HG02938 (cell line): ENCODE measurements around the gene CS.
"Not testable (repeated sequence)": the region's sequence is repeated elsewhere in the genome, so short reads cannot be mapped to it uniquely, and the experiment has no call there.

Source experiments
- ATAC-seq: cut with Tn5 transposase; IDR thresholded peaks from one replicate; pipeline ENCODE4 v1.9.1; 2021; ENCODE audit warnings: mild to moderate bottlenecking, moderate library complexity; ENCODE audit not compliant: unreplicated experiment

The CS gene

DNA sequence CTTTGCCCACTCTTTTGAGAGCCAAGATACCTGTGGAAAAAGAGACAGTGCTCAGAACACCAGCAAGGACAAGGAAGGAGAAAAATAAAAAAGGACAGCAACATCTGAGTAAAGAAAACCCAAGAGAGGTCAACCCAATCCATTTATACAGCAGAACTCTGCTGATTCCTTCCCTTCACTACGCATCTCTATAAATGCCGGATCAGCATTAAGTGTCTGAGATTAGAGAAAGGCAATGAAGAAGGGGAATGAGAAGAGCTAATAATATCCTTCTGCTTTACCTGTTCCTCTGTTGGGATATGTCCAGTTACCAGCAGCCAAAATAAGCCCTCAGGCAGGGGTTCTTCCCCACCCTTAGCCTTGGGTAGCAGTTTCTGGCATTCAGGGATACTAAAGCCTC lies 17.6 kb downstream of the CS start:
- ATAC-seq = no peak

DNA sequence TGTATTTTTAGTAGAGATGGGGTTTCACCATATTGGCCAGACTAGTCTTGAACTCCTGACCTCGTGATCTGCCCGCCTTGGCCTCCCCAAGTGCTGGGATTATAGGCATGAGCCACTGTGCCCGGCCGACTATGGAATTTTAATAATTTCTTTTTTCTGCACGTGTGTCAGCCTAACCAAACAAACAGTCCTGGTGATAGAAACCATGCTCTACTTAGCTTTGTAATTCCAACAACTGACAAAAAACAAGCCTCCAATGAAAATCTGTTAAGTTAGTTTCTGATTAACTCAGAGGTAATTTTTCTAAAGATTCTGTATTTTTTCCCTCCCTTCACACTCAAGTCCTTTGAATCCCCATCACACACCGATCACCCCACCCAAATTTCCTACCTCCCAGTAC lies 18.1 kb downstream of the CS start:
- ATAC-seq = no peak

DNA sequence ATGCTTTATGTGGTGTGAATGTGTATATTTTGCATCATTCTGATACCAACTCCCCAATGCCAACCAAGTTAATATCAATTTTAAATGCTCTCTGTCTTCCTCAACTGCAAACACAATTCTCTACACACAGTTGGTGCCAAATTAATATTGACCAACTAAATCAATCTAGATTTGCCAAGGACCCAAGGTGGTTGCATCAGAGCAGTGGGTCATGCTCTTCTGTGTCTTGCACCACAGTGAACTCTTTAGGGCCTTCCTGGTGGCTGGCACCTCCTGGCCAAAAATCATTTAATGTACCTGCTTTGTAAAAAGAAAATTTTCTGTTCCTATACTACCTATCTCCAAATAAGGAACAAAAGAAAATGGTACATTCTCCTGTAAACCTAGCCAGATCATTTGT lies 19.3 kb downstream of the CS start:
- ATAC-seq = no peak

DNA sequence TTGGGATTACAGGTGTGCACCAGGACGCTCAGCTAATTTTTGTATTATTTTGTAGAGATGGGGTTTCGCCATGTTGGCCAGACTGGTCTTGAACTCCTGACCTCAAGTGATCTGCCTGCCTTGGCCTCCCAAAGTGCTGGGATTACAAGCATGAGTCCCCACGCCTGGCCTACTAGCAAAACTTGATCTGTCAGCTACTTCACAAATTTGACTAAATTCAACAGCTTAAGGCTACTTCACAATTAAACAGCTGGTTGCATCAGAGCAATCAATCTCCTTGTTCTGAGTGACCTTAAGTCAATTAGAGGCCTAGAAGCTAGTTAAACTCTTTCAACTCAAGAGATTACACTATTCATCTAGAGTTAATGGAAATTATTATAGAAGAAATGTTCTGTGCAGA lies 21.2 kb downstream of the CS start:
- ATAC-seq = no peak

DNA sequence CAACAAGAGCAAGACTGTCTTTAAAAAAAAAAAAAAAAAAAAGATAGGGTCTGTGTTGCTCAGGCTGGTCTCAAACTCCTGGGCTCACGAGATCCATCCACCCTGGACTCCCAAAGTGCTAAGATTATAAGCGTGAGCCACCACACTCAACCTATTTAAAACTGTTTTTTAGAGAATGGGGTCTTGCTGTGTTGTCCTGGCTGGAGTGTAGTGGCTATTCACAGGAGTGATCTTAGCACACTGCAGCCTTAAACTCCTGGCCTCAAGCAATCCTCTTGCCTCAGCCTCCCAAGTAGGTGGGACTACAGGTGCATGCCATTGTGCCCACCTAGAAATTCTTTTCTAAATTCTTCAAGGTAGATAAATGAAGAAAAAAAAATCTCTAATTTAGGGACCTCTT lies 25.8 kb downstream of the CS start:
- ATAC-seq = no peak

DNA sequence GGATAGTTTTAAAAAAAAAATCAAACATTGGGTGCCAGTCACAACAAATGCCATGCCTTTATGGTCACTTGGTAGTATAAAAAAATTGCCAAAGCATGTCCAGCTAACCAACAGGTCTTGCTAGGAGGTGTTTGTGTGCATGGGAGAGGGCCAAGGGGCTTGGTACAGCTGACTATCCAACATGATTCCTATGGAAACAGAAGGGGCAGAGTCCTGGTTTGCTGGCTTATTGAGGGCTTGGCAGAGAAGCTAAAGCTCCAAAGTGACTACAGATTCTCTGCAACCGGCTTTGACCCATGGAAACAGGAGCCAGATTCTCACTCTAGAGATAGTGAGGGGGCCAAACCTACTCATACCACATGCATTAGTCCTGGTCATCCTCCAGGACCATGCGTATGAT lies 27.7 kb downstream of the CS start:
- not testable (repeated sequence) for ATAC-seq

DNA sequence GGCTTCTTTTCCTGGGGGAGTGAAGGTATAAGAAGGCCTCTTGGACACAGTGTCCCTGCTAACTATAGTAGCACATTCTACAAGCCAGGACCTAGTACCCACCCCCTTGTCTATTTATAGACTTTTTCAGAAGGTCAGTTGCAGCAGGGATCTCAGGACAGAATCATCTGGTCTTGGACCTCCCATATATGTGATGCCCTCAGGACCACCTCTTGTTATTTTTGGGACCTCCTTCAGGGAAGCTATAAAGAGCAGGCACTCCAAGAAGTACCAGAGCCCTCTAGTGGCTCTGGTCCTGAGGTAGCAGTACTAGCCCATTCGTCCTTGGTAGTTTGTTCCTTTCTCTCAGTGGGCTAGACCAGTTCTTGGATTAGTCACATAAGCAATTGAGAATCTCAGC lies 29.1 kb downstream of the CS start:
- no peak for ATAC-seq

DNA sequence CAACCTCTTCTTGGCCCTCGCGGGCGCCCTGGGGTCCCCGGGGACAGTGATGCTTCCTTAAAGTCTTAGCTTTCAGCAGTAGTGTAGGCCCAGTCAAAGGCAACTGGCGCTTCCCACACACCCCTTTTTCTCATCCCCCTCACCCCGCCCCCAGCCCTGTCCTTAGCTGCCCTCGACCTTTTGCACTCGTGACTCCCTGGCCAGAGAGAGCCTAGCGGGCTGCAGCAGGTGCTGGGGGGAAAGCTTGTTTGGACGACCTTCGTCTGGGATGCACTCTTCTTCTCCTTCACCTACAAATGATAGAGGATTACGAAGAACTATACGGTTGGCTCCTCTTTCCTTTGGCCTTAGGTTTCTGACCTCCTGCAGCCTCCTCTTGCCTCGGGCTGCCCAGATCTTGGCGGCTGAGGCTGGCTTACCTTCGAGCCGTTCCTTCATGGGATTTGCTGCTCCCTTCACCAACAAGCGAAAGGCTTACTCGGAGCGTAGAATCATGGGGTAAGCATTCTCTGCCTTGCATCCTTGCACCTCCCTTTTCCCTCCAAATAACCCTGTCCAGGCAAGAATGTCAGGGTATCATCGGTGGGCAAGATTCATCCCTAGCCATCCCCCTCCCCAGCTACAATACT lies 32.6 kb downstream of the CS start:
- ATAC-seq = peak; percentile 15

DNA sequence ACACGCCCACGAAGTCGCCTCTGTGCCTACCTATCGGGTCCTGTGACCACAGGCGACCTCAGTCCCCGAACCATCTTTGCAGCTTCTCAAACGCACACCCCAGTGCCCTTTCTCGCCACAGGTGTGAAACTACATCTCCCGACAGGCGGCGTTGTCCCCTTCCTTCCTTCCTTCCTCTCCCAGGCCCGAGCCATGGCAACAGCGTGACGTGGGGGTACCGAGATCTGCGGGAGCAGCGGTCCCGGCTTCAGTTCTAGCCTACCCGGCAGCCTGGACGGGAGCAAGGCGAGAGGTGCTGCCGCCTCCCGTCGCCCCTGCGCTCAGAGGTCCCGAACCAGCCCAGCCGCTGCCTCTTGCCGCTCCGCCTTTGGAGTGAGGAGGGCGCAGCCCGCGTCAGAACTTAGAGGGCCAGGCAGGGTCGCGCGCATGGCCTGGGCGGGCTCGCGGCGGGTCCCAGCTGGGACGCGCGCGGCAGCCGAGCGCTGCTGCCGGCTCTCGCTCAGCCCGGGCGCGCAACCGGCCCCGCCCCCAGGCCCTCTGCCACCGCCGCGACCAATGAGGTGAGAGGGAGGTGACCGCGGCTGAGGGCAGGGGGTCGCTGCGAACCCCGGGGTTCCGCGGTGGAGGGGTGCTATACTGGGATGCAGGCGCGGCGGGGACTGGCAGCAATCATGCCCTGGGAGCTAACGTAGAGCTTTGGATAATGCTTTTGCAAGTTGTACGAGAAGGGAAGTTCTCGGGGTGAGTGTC lies 33.3 kb downstream of the CS start, which contains the start of gene COQ10A:
TSS of gene COQ10A (plus strand) at position 250 of the 750 bp plus-strand sequence. CDS start at position 427, 177 bp downstream.
- peak; percentile 61 for ATAC-seq

DNA sequence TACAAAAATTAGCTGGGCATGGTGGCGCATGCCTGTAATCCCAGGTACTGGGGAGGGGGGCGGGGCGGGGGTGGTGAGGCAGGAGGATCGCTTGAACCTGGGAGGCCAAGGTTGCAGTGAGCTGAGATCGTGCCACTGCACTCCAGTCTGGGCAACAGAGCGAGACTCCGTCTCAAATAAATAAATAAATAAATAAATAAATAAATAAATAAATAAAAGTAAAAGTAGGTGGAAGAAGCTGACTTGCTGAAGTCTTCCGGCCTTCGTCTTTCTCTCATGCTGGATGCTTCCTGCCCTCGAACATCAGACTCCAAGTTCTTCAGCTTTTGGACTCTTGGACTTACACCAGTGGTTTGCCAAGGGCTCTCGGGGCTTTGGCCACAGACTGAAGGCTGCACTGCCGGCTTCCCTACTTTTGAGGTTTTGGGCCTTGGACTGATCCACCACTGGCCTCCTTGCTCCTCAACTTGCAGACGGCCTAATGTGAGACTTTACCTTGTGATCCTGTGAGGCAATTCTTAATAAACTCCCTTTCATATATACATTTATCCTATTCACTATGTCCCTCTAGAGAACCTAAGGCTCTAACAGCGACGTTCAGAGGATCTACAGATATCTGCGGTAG lies 34.0 kb downstream of the CS start:
- ATAC-seq = not testable (repeated sequence)

DNA sequence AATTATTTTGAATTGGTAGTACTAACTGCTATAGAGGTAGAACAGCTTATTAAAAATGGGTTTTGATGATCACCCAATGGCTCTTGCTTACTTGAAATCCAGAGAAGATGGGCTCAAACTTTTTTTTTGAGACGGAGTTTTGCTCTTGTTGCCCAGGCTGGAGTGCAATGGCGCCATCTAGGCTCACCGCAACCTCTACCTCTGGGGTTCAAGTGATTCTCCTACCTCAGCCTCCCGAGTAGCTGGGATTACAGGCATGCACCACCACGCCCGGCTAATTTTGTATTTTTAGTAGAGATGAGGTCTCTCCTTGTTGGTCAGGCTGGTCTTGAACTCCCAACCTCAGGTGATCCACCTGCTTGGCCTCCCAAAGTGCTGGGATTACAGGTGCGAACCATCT lies 37.2 kb downstream of the CS start:
- ATAC-seq = not testable (repeated sequence)

DNA sequence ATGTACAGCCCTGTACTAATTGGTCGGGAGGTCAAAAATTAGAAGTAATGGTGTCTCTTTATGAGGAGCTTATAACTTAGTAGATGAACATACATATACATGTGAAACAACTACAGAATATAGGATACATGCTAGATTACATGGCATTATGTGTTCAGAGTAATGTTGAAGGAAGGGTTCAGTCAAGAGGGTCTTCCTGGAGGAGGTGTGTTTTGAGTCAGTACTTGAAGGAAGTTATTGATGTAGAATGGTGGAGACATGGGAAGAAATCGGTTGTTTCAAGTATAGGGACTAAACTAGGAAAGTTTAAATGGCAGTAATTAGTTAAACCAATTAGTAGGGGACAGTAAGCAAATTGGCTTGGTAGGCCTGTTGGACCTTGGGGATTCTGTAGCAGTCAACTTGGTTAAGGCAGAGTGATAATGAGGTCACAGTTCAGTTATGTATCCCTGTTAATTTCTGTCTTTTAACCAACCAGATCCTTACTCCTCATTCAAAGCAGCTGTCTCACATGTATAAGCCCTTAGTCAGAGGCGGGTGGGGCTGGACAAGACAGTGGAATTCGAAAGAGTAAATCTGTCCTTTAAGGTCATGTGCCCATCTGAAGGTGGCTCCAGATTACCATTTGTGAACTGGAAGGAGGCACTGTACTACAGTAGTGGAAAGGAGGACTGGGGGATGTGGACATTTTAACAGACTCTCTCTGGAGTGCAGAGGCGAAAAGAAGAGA lies 38.5 kb downstream of the CS start:
- no peak for ATAC-seq

DNA sequence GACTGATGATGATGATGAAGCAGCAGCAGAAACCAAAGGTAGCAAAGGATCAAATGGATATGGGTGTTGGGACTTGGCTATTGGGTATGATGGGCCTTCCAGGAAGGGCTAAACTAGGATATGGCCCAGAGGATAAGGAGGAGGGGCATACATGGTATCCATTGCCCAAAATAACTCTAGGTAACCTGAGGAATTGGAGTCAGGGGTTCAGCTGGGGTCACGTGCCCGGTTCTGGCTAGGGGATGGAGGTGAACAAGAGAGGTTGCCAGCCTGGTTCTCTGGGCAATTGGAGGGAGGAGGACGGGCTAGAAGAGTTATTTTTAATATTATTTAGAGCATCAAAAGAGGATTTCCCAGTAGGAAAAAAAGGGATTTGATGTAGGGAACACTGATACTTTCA lies 39.2 kb downstream of the CS start:
- ATAC-seq = no peak

DNA sequence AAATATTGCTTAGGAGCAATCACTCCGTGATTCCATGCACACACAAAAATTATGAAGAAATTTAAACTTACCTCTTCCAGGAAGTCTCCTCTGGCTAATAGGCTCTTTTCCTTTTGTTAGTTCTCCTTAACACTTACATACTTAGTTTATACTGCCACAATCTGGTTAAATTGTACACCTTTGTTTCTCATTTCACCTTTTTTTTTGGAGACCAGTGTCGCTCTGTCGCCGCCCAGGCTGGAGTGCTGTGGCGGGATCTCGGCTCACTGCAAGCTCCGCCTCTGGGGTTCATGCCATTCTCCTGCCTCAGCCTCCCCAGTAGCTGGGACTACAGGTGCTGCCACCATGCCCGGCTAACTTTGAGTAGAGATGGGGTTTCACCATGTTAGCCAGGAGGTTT lies 39.8 kb downstream of the CS start:
- ATAC-seq = no peak

DNA sequence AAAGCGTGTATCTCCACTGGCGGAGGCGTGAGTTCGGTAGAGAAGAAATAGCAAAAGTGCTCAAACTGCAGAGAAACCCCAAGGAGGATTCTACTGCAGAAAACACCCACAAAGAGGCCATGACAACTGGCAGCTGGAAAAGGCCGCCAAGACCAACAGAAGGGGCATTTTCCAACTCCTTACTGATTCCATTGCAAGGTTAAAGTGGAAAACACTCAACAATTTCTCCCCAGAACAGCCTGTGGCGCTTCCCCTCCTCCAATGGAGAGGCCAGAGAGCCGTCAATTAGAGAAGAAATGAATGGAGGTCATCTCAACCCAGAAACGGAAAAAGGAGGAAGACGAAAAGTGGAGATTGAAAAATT lies 41.3 kb downstream of the CS start:
- no peak for ATAC-seq

DNA sequence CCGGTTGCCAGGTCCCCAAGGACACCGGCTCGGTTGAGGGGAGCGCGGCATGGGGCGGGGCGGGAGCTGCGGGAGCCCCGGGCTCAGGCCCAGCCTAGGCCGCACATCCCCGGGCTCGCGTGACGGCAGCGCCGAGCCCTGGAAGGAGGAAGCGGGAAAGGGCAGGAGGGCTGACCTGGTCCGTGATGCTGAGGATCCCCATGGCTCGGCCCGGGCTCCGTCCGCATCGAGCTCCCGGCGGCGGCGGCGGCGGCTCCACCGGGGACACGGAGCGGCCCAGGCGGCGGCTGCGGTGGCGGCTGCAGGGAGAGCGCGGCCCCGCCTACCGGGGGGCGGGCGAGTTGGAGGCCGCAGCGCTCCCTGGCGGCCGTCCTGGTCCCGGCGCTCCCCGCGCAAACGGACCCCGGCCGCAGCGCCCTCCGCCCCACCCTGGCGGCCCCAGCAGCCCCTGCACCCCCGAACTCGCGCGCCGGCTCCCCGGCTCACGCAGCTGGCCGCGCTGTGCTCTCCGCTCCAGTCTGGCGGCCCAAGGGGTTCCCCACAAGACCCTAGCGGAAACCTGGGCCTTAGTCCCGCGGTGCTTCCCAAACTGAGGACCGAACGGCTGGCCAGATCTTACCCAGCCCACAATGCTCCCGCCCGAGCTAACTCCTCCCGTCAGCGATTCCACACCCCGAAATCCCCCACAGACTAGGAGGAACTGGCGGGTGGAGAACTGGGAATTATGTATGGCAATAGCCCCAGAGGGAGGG lies 41.9 kb downstream of the CS start, which contains the start of gene ANKRD52:
TSS of gene ANKRD52 (minus strand) at position 317 of the 752 bp plus-strand sequence. CDS start at position 202, 115 bp downstream.
- peak; percentile 70 for ATAC-seq

DNA sequence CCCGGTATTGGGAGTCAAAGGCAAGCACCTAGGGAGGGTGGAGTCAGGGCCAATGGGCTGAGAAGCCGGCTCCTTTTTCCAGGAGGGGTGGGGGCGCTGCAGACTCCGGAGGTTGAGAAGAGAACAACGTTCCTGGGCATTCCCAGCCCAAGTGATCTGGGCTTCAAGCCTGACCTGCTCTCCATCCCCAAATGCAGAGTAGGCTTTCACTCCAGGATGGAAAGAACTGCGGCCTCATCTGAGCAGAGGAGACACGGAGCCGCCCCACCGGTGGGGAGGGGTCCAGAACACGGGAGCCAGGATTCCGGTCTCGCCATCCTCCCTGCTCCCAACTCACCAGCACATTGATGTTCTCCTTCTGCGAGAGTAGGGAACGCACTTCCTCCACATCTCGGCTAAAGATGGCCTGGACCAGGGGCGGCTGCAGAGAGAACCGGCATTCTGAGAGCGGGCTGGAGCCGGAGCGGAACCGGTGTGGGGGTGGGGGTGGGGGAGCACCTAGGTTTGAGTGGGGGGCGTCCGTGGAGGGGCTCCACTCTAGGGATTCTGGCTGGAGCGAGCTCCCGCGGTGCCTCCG lies 42.6 kb downstream of the CS start:
- ATAC-seq = peak; percentile 9

DNA sequence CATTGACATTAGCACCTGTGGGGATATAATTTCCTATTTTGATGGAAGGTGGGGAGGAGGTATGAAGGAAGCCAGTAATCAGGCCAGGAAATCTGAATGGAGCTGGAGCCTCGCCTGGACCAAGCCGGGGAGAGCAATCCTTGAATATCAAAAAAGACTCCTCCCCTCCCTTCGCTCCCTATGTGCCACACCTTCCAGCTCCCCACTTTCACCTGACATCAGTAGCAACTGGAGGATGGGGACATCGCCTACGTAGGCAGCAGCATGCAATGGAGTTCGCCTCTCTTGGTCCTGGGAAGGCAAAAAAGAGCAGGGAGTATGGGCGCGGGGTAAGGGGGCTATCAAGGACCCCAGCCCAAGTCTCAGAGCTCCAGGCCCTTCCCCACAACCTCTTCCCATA lies 43.1 kb downstream of the CS start:
- ATAC-seq = no peak

DNA sequence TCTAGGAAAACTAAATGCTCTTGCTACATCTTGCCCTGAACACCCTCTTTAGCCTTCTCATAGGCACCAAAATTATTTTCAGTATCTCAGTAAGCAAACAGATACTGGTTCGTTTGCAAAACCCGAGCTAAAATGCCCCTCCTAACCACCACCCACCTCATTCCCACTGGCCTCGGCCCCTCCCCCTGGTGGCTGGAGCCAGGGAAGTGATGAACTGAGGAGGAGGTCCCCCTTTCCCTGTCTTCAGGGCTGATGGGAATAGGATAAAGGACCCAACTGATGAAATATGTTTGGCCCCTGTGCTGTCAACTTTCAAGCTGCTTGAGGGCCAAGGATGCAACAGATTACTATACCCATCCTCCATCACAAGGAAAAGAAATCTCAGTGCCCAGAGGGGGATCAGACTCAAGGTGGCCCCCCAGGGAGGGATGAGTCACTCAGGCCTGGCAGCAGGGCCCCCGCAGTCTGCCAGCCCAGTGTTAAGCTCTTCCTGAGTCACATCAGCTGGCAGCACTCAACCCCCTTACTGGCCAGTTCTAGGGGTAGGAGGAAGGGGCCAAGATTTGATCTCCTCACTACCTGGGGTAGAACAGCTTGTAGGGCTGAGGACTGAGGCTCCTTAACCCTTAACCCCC lies 43.7 kb downstream of the CS start:
- no peak for ATAC-seq

DNA sequence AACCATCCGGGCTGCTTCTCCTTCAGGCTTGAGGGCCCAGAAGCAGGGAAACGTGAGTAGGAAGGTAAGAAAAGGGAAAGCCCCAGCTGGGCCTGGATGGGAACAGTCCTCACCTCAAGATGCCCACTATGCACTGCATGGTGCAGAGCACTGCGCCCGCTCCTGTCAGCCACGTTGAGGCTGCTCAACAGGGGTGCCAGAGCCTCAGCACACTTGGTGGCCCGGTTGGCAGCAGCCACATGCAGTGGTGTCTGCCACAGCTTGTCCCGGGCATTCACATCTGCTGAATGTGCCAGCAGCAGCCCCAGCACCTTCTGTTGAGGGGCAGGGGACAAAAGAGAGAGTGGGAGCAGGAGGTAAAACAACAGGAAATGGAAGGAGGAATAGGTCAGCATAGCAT lies 44.5 kb downstream of the CS start:
- ATAC-seq = no peak
